MM.1S (cell line): ENCODE measurements around the gene MAD1L1.

ENCODE experiments used
- DNase-seq: peaks from one replicate; pipeline ENCODE4 v3.0.0-alpha.2; 2015
- H2AFZ ChIP-seq: fragments of 300-600 bp; sonication (generic); 2 replicates; pipeline ENCODE4 v1.6.0; 2016; ENCODE audit warnings: antibody characterized with exemption, low read length
- H3F3A ChIP-seq: fragments of 300-600 bp; sonication (generic); 2 replicates; pipeline ENCODE4 v1.6.1; 2016; ENCODE audit warnings: mild to moderate bottlenecking, antibody characterized with exemption, low read length, moderate library complexity, mixed read lengths; ENCODE audit not compliant: insufficient read depth
- H3K27ac ChIP-seq: fragments of 300-600 bp; sonication (generic); 2 replicates; pipeline ENCODE4 v1.5.1; 2016; ENCODE audit warnings: mild to moderate bottlenecking, low read length
- H3K27me3 ChIP-seq: fragments of 300-600 bp; sonication (generic); replicated peaks from 2 replicates; pipeline ENCODE4 v1.6.0; 2016; ENCODE audit warnings: low read length; ENCODE audit not compliant: insufficient read depth
- H3K36me3 ChIP-seq: fragments of 300-600 bp; sonication (generic); replicated peaks from 2 replicates; pipeline ENCODE4 v1.6.1; 2016; ENCODE audit warnings: mild to moderate bottlenecking, low read length, mixed read lengths; ENCODE audit not compliant: insufficient read depth
- H3K4me1 ChIP-seq: fragments of 300-600 bp; sonication (generic); 2 replicates; pipeline ENCODE4 v1.6.1; 2016; ENCODE audit warnings: low read length, mixed read lengths
- H3K4me2 ChIP-seq: fragments of 300-600 bp; sonication (generic); 2 replicates; pipeline ENCODE4 v1.6.0; 2016; ENCODE audit warnings: low read depth, low read length
- H3K4me3 ChIP-seq: fragments of 300-600 bp; sonication (generic); 2 replicates; pipeline ENCODE4 v1.5.1; 2016; ENCODE audit warnings: low read length, mixed read lengths
- H3K79me2 ChIP-seq: fragments of 300-600 bp; sonication (generic); 2 replicates; pipeline ENCODE4 v1.6.1; 2016; ENCODE audit warnings: mixed run types, low read length, mixed read lengths
- H3K9ac ChIP-seq: fragments of 300-600 bp; sonication (generic); 2 replicates; pipeline ENCODE4 v1.6.1; 2016; ENCODE audit warnings: low read length, mixed read lengths
- H3K9me2 ChIP-seq: fragments of 300-600 bp; sonication (generic); replicated peaks from 2 replicates; pipeline ENCODE4 v1.6.1; 2016; ENCODE audit warnings: mild to moderate bottlenecking, low read length, mixed read lengths; ENCODE audit not compliant: insufficient read depth
- H3K9me3 ChIP-seq: fragments of 300-600 bp; sonication (generic); replicated peaks from 2 replicates; pipeline ENCODE4 v1.6.1; 2016; ENCODE audit warnings: mild to moderate bottlenecking, low read length, mixed read lengths; ENCODE audit not compliant: insufficient read depth
- H4K20me1 ChIP-seq: fragments of 300-600 bp; sonication (generic); 2 replicates; pipeline ENCODE4 v1.6.1; 2016; ENCODE audit warnings: mild to moderate bottlenecking, low read length, moderate library complexity, mixed read lengths; ENCODE audit not compliant: insufficient read depth
- EZH2 ChIP-seq: fragments of 300-600 bp; sonication (generic); optimal IDR thresholded peaks from 2 replicates; pipeline ENCODE3; 2017; ENCODE audit warnings: low read depth, mild to moderate bottlenecking, antibody characterized with exemption, low read length, mixed read lengths
- EZH2phosphoT487 ChIP-seq: fragments of 300-600 bp; sonication (generic); IDR thresholded peaks from 2 replicates; pipeline ENCODE4 v1.6.1; 2018; ENCODE audit warnings: antibody characterized with exemption, low read length
- TF ChIP-seq, protein P1 (sequence below): fragments of 300-600 bp; sonication (generic); IDR thresholded peaks from 2 replicates; pipeline ENCODE4 v1.5.1; 2016; ENCODE audit warnings: antibody characterized with exemption, low read length, mixed read lengths

Gene MAD1L1

DNA sequence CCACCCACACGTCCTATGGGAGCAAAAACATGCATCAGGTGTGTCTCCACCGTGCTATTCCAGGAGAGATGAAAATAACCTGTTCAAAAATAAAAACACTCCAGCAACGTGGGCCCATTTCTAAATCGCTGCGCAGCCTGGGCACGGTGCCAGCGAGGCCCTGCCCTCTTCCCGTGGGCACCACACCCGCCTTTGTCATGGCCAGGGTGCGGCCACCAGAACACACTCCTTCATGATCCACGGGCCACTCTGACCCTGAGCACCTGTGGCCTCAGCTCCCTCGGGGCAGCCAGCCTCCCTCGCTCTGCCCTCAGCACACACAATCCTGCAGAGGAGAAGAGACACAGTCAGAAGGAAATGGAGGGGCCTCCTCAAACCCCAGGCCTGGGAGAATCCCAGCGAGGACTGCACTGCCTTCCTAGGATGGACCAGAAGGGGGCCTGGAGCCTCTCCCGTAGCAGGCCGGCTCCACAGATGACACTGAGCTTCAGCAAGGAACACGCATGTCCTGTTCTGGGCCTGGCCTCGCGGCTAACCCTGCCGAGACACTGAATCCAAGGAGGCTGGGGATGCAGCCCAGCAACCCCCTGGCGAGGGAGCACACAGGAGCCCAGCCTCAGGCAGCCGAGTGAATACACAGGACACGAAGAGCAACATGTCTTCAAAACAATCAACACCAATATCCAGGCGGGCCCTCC lies 169.0 kb downstream of the MAD1L1 start:
- Histone ChIP-seq H3K36me3 (no peaks in the 10 kb centered on the region), H3F3A (no peaks in the 10 kb centered on the region), H3K9me2 (no peaks in the 10 kb centered on the region), H3K27ac (no peak overlapping the region), H3K4me2 (no peak overlapping the region), H3K27me3 (no peaks in the 10 kb centered on the region), H3K4me3 (no peak overlapping the region), H3K9ac (no peak overlapping the region), H2AFZ (no peak overlapping the region), H3K79me2 (no peaks in the 10 kb centered on the region), H3K4me1 (no peaks in the 10 kb centered on the region), H4K20me1 (no peaks in the 10 kb centered on the region), H3K9me3 (no peaks in the 10 kb centered on the region)
- TF ChIP-seq EZH2phosphoT487 (no peak), EZH2 (no peak)
- TF ChIP-seq, protein P1, sequence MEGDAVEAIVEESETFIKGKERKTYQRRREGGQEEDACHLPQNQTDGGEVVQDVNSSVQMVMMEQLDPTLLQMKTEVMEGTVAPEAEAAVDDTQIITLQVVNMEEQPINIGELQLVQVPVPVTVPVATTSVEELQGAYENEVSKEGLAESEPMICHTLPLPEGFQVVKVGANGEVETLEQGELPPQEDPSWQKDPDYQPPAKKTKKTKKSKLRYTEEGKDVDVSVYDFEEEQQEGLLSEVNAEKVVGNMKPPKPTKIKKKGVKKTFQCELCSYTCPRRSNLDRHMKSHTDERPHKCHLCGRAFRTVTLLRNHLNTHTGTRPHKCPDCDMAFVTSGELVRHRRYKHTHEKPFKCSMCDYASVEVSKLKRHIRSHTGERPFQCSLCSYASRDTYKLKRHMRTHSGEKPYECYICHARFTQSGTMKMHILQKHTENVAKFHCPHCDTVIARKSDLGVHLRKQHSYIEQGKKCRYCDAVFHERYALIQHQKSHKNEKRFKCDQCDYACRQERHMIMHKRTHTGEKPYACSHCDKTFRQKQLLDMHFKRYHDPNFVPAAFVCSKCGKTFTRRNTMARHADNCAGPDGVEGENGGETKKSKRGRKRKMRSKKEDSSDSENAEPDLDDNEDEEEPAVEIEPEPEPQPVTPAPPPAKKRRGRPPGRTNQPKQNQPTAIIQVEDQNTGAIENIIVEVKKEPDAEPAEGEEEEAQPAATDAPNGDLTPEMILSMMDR = no peak
- no peak for DNase-seq

DNA sequence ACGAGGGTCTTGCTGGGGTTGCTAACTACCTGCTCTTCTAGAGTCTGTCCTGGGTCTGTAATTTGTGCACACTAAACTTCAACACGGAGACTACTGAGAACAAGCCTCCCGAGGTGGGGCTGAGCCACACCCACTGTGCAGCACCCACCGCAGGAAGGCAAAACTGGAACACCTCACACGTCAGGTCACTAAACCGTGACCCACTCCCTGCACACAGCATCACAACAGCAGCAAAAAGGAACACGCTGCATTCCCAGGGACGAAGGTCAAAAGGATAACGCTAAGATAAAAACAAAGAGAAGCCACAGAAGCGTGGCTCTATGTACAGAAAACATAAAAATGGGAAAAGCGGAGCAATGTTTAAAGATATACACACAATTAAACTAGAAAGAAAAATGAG lies 170.1 kb downstream of the MAD1L1 start:
- H3F3A ChIP-seq = no peaks in the 10 kb centered on the region
- H3K4me1 ChIP-seq = no peaks in the 10 kb centered on the region
- H3K27me3 ChIP-seq = no peaks in the 10 kb centered on the region
- H2AFZ ChIP-seq = no peak overlapping the region
- TF ChIP-seq, protein P1 = no peak
- no peak for TF ChIP-seq EZH2
- no peak for TF ChIP-seq EZH2phosphoT487
- no peaks in the 10 kb centered on the region for H4K20me1 ChIP-seq
- H3K27ac ChIP-seq = no peak overlapping the region
- no peak overlapping the region for H3K9ac ChIP-seq
- DNase-seq = no peak
- H3K9me3 ChIP-seq = no peaks in the 10 kb centered on the region
- no peak overlapping the region for H3K4me2 ChIP-seq
- H3K36me3 ChIP-seq = no peaks in the 10 kb centered on the region
- no peaks in the 10 kb centered on the region for H3K79me2 ChIP-seq
- no peak overlapping the region for H3K4me3 ChIP-seq
- no peaks in the 10 kb centered on the region for H3K9me2 ChIP-seq

DNA sequence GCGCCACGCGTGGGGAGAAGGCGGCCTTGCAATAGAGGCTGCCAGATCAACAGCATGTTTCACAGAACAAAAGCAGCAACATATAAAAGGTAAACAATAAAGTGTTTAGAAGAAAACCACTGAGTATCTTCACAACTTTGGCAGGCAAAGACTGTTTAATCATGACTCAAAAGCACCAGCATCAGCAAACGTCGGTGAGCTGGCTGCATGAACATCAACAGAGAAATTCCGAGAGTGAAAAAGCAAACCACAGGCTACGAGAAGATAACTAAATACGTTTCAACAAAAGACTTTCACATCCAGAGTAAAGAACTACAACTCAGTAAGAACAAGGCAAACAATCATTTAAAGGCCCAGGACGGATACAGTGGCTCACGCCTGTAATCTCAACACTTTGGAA lies 172.0 kb downstream of the MAD1L1 start:
- H3K4me1 ChIP-seq = no peaks in the 10 kb centered on the region
- H3K4me3 ChIP-seq = no peak overlapping the region
- H3K27me3 ChIP-seq = no peaks in the 10 kb centered on the region
- no peaks in the 10 kb centered on the region for H3K79me2 ChIP-seq
- no peaks in the 10 kb centered on the region for H3K9me3 ChIP-seq
- H3K27ac ChIP-seq = no peak overlapping the region
- no peaks in the 10 kb centered on the region for H3K9me2 ChIP-seq
- H3K36me3 ChIP-seq = no peaks in the 10 kb centered on the region
- no peak overlapping the region for H3K9ac ChIP-seq
- TF ChIP-seq EZH2phosphoT487 = no peak
- TF ChIP-seq EZH2 = no peak
- TF ChIP-seq, protein P1 = no peak
- H3F3A ChIP-seq = no peaks in the 10 kb centered on the region
- no peaks in the 10 kb centered on the region for H4K20me1 ChIP-seq
- no peak overlapping the region for H2AFZ ChIP-seq
- DNase-seq = no peak
- no peak overlapping the region for H3K4me2 ChIP-seq
